GM21367 (cell line): ENCODE data around the gene TMEM125.

ENCODE experiments used
- ATAC-seq: cut with Tn5 transposase; IDR thresholded peaks from one replicate; pipeline ENCODE4 v1.9.1; 2021; ENCODE audit not compliant: unreplicated experiment

TMEM125 gene

GRCh38 chr1:43272576-43273571 is 3.1 kb downstream of the TMEM125 start:
- ATAC-seq: no peak

- ATAC-seq: no peak
Observed at GRCh38 chr1:43273708-43274107, 3.9 kb downstream of the TMEM125 start.

- ATAC-seq: no peak
Observed at GRCh38 chr1:43274125-43274803, 4.5 kb downstream of the TMEM125 start.

GRCh38 chr1:43274804-43275180 is 5.0 kb downstream of the TMEM125 start:
- no peak for ATAC-seq

- no peak for ATAC-seq
Observed at GRCh38 chr1:43275826-43276620, 6.2 kb downstream of the TMEM125 start.

- no peak for ATAC-seq
Observed at GRCh38 chr1:43276673-43277072, 6.9 kb downstream of the TMEM125 start.

GRCh38 chr1:43277116-43277876 is 7.5 kb downstream of the TMEM125 start:
- ATAC-seq: no peak

- ATAC-seq: no peak
Observed at GRCh38 chr1:43279161-43279560, 9.4 kb downstream of the TMEM125 start.

- ATAC-seq: no peak
Observed at GRCh38 chr1:43279666-43280065, 9.9 kb downstream of the TMEM125 start.

- ATAC-seq: no peak
Observed at GRCh38 chr1:43280692-43281091, 10.9 kb downstream of the TMEM125 start.

- ATAC-seq: no peak
Observed at GRCh38 chr1:43282220-43283195, 12.7 kb downstream of the TMEM125 start.

GRCh38 chr1:43284065-43284464 is 14.3 kb downstream of the TMEM125 start:
- ATAC-seq: no peak

GRCh38 chr1:43284546-43285110 is 14.8 kb downstream of the TMEM125 start:
- ATAC-seq: no peak

GRCh38 chr1:43285269-43285990 is 15.6 kb downstream of the TMEM125 start, which contains the start of gene C1orf210:
C1orf210 (minus strand) TSS chr1:43285581; CDS start chr1:43283270, 2,311 bp downstream.
- no peak for ATAC-seq

GRCh38 chr1:43286115-43286514 is 16.3 kb downstream of the TMEM125 start:
- no peak for ATAC-seq

GRCh38 chr1:43286533-43286932 is 16.8 kb downstream of the TMEM125 start:
- ATAC-seq: no peak

- ATAC-seq: no peak
Observed at GRCh38 chr1:43288058-43288784, 18.4 kb downstream of the TMEM125 start.
